Stimulated activated naive CD8-positive, alpha-beta T cell treated with anti-CD3 and anti-CD28 coated beads, Interleukin-15, amount 100 ng/mL, for 72 hours (primary cell): Measurements from ENCODE around the gene KLHL26.

ENCODE experiments used
- ATAC-seq: fragments of 150-1000 bp; cut with Tn5 transposase; 2 replicates; pipeline ENCODE4 v1.10.0; 2021; ENCODE audit warnings: mild to moderate bottlenecking, moderate library complexity
- DNase-seq, 2 donors: peaks; one replicate each; pipeline ENCODE4 v3.0.0; 2021 to 2022
- H3K27ac Mint-ChIP-seq, 2 donors: one replicate each; pipeline ENCODE4 v1.8.0; 2022; ENCODE audit warnings: mild to moderate bottlenecking in 2 of 2, mixed read lengths in 2 of 2, moderate library complexity in 2 of 2
- H3K27me3 Mint-ChIP-seq: one replicate; pipeline ENCODE4 v1.8.0; 2022; ENCODE audit warnings: mixed read lengths
- H3K4me1 Mint-ChIP-seq: one replicate; pipeline ENCODE4 v1.8.0; 2022; ENCODE audit warnings: mild to moderate bottlenecking, mixed read lengths
- H3K4me3 Mint-ChIP-seq, 2 donors: one replicate each; pipeline ENCODE4 v1.8.0; 2022; ENCODE audit warnings: mild to moderate bottlenecking in 2 of 2, mixed read lengths in 2 of 2, moderate library complexity in 1 of 2
- H3K9me3 Mint-ChIP-seq, 2 donors: one replicate each; pipeline ENCODE4 v1.8.0; 2022; ENCODE audit warnings: mixed read lengths in 2 of 2

KLHL26 gene

GRCh38 chr19:18698321-18699167 is 61.7 kb downstream of the KLHL26 start:
- no peak for DNase-seq
- Mint-ChIP-seq H3K27me3 (no peaks in the 10 kb centered on the region), H3K27ac (no peak overlapping the region), H3K9me3 (no peaks in the 10 kb centered on the region), H3K4me3 (peak overlapping the region in 1 of 2 donors; percentile 84), H3K4me1 (peaks cover 63% of the 10 kb centered on the region)
- no peak for ATAC-seq

- peak overlapping the region in 1 of 2 donors; percentile 9 for H3K27ac Mint-ChIP-seq
- DNase-seq (no peak), ATAC-seq (no peak)
- H3K27me3 Mint-ChIP-seq = no peaks in the 10 kb centered on the region
- no peaks in the 10 kb centered on the region for H3K9me3 Mint-ChIP-seq
- H3K4me3 Mint-ChIP-seq = peak overlapping the region; percentile 84
- H3K4me1 Mint-ChIP-seq = peaks cover 61% of the 10 kb centered on the region
These were observed 62.7 kb downstream of the KLHL26 start for GRCh38 chr19:18699403-18700054.

- H3K4me1 Mint-ChIP-seq = peaks cover 50% of the 10 kb centered on the region
- H3K27me3 Mint-ChIP-seq = no peaks in the 10 kb centered on the region
- ATAC-seq = peak; percentile 90
- peak overlapping the region in 1 of 2 donors; percentile 12 for H3K27ac Mint-ChIP-seq
- H3K9me3 Mint-ChIP-seq = no peaks in the 10 kb centered on the region
- peak; percentile 67 to 69 for DNase-seq
- peak overlapping the region; percentile 84 for H3K4me3 Mint-ChIP-seq
These were observed 63.8 kb downstream of the KLHL26 start for GRCh38 chr19:18700501-18701249.

GRCh38 chr19:18701250-18701608 is 64.4 kb downstream of the KLHL26 start:
- peaks cover 45% of the 10 kb centered on the region for H3K4me1 Mint-ChIP-seq
- no peak for DNase-seq
- no peaks in the 10 kb centered on the region for H3K27me3 Mint-ChIP-seq
- H3K4me3 Mint-ChIP-seq = peak overlapping the region; percentile 84
- no peak overlapping the region for H3K27ac Mint-ChIP-seq
- H3K9me3 Mint-ChIP-seq = no peaks in the 10 kb centered on the region
- ATAC-seq = peak; percentile 27

DNA sequence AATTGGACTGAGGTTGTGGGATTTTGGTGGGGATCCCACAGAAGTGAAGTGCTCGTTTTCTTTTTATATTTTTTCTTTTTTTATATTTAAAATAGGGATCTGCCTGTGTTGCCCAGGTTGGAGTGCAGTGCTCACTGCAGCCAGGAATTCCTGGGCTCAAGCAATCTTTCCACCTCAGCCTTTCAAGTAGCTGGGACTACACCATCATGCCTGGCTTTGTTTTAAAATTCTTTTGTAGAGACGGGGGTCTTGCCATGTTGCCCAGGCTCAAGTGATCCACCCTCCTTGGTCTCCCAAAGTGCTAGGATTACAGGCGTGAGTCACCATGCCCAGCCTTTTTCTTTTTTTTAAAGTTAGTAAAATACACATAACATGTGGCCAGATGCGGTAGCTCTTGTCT is 67.2 kb downstream of the KLHL26 start:
- Mint-ChIP-seq H3K4me1 (peaks cover 36% of the 10 kb centered on the region), H3K4me3 (no peak overlapping the region), H3K27me3 (no peaks in the 10 kb centered on the region), H3K9me3 (no peaks in the 10 kb centered on the region), H3K27ac (peak overlapping the region in 1 of 2 donors; percentile 46)
- no peak for DNase-seq
- ATAC-seq = no peak

DNA sequence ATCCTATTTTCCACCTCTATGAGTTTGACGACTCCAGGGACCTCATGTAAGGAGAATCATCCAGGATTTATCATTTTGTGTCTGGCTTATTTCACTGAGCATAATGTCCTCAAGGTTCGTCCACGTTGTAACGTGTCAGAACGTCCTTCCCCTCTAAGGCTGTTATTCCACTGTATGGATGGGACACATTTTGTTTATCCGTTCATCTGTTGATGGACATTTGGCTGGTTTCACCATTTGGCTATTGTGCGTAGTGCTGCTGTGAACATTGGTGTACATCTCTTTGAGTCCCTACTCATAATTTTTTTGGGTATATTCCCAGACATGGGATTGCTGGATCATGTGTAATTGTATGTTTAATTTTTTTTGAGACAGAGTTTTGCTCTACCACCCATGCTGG is 68.1 kb downstream of the KLHL26 start:
- no peak for DNase-seq
- H3K4me3 Mint-ChIP-seq = no peak overlapping the region
- H3K9me3 Mint-ChIP-seq = no peaks in the 10 kb centered on the region
- peaks cover 36% of the 10 kb centered on the region for H3K4me1 Mint-ChIP-seq
- ATAC-seq = no peak
- H3K27ac Mint-ChIP-seq = no peak overlapping the region
- no peaks in the 10 kb centered on the region for H3K27me3 Mint-ChIP-seq

DNA sequence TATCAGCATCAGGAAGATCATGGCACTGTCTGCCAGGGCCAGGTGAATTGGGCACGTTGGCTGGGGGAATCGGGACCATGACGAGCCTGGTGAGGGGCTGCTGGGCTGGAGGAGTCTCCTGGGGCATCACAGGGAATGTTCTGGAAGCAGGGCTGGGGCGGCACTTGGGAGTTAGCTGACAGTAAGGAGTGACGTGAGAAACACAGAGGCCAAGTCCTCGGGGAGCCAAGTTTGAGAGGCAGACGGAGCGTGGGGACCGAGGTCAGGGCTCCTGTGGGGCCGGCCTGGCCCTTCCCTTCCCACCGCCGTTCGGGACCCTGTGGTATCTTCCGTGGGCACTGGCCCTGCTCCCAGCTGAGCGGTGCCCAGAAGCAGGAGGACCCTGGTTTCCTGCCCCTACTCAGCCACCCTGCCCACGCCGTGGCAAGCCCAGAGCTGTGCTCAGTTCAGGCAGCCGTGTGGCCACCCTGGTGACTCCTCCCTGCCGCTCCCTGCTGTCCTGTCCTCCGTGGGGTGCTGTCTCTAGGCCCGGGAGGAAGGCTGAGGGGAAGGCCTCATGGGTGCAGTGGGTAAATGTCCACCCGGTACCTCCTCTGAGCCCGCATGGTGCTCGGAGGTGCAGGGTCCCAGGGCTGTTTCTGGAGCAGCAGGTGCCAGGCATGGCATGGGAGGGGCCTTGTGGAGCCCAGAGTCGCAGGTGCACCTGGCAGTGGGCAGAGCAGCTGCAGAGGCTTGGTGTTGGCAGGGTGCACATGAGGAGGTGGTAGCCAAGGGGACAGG is 71.8 kb downstream of the KLHL26 start:
- ATAC-seq = no peak
- DNase-seq = no peak
- peak overlapping the region in 1 of 2 donors; percentile 77 for H3K27ac Mint-ChIP-seq
- no peaks in the 10 kb centered on the region for H3K27me3 Mint-ChIP-seq
- H3K9me3 Mint-ChIP-seq = no peaks in the 10 kb centered on the region
- H3K4me3 Mint-ChIP-seq = no peak overlapping the region
- peaks cover 33% of the 10 kb centered on the region for H3K4me1 Mint-ChIP-seq

DNA sequence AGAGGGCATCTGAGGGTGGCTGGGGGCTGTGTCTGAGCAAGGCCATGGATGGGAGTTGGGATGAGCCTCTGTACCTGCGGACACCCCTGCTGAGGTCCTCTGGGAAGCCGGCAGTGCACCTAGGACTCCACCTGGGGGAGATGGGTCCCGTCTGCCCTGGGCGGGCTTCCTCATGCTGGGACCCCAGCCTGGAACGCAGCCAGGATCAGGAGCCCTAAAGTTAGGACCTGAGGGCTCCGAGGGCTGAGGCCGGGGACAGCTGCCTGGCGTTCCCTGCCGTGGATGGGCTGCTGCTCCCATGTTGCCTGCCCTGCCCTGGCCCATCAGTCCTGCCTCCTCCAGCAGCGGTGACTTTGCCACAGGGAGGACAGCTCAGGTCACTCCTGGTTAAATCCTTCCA is 72.7 kb downstream of the KLHL26 start:
- no peaks in the 10 kb centered on the region for H3K27me3 Mint-ChIP-seq
- H3K27ac Mint-ChIP-seq = peak overlapping the region in 1 of 2 donors; percentile 77
- H3K4me3 Mint-ChIP-seq = no peak overlapping the region
- DNase-seq = no peak
- ATAC-seq = no peak
- H3K9me3 Mint-ChIP-seq = no peaks in the 10 kb centered on the region
- H3K4me1 Mint-ChIP-seq = peaks cover 42% of the 10 kb centered on the region

DNA sequence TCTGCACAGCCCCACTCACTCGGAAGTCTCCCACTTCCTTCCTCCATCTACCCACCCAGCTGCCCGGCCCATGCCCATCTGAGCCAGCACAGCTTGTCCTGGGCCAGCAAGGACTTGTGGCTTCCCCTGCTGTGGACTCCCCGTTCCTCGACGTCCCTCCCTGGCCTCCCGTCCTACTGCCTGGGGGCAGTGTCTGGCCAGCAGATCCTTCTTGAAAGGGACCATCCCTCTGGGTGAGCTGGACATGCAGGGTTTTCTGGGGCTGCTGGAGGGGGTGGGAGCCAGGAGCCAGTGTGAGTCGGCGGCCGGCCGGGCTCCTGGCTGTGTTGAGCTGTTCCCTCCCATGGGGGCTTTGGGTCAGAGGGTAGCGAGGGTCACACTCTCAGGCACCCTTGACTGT is 73.4 kb downstream of the KLHL26 start:
- Mint-ChIP-seq H3K4me3 (no peak overlapping the region), H3K27me3 (no peaks in the 10 kb centered on the region), H3K4me1 (peaks cover 49% of the 10 kb centered on the region), H3K9me3 (no peaks in the 10 kb centered on the region), H3K27ac (peak overlapping the region; percentile 46 to 76)
- DNase-seq (no peak), ATAC-seq (no peak)

GRCh38 chr19:18710996-18711751 is 74.3 kb downstream of the KLHL26 start:
- no peak overlapping the region for H3K4me3 Mint-ChIP-seq
- H3K9me3 Mint-ChIP-seq = no peaks in the 10 kb centered on the region
- peaks cover 57% of the 10 kb centered on the region for H3K4me1 Mint-ChIP-seq
- no peak overlapping the region for H3K27ac Mint-ChIP-seq
- no peak for ATAC-seq
- no peaks in the 10 kb centered on the region for H3K27me3 Mint-ChIP-seq
- DNase-seq = no peak

GRCh38 chr19:18711893-18712292 is 75.1 kb downstream of the KLHL26 start:
- H3K4me1 Mint-ChIP-seq = peaks cover 65% of the 10 kb centered on the region
- DNase-seq (no peak), ATAC-seq (no peak)
- no peaks in the 10 kb centered on the region for H3K27me3 Mint-ChIP-seq
- no peaks in the 10 kb centered on the region for H3K9me3 Mint-ChIP-seq
- H3K4me3 Mint-ChIP-seq = no peak overlapping the region
- no peak overlapping the region for H3K27ac Mint-ChIP-seq

GRCh38 chr19:18712981-18713380 is 76.2 kb downstream of the KLHL26 start:
- H3K27me3 Mint-ChIP-seq = no peaks in the 10 kb centered on the region
- H3K4me3 Mint-ChIP-seq = no peak overlapping the region
- H3K27ac Mint-ChIP-seq = peak overlapping the region in 1 of 2 donors; percentile 9
- DNase-seq = no peak
- no peak for ATAC-seq
- no peaks in the 10 kb centered on the region for H3K9me3 Mint-ChIP-seq
- peaks cover 71% of the 10 kb centered on the region for H3K4me1 Mint-ChIP-seq

- ATAC-seq (no peak), DNase-seq (no peak)
- Mint-ChIP-seq H3K27ac (no peak overlapping the region), H3K4me1 (peaks cover 66% of the 10 kb centered on the region), H3K27me3 (no peaks in the 10 kb centered on the region), H3K4me3 (no peak overlapping the region), H3K9me3 (no peaks in the 10 kb centered on the region)
These were observed 76.8 kb downstream of the KLHL26 start for GRCh38 chr19:18713550-18714117.

GRCh38 chr19:18715416-18715815 is 78.6 kb downstream of the KLHL26 start:
- Mint-ChIP-seq H3K4me1 (peaks cover 49% of the 10 kb centered on the region), H3K27me3 (no peaks in the 10 kb centered on the region), H3K4me3 (no peak overlapping the region), H3K9me3 (no peaks in the 10 kb centered on the region), H3K27ac (no peak overlapping the region)
- DNase-seq (no peak), ATAC-seq (no peak)
